NCI-H226 (cell line): ENCODE measurements around the gene AGK.
"Not testable (repeated sequence)": the region's sequence is repeated elsewhere in the genome, so short reads cannot be mapped to it uniquely, and the experiment has no call there.

Experiments used
- DNase-seq: peaks from one replicate; pipeline ENCODE4 v3.0.0-alpha.2; 2015

Gene AGK

GRCh38 chr7:141686074-141686473, 134.9 kb downstream of the AGK start:
- DNase-seq, result no peak

- no peak for DNase-seq
These were observed 135.5 kb downstream of the AGK start for GRCh38 chr7:141686670-141687069.

- DNase-seq, result no peak
These were observed 136.8 kb downstream of the AGK start for GRCh38 chr7:141688043-141688442.

GRCh38 chr7:141689072-141689825, 138.0 kb downstream of the AGK start:
- not testable (repeated sequence) for DNase-seq

GRCh38 chr7:141691540-141691939, 140.3 kb downstream of the AGK start:
- DNase-seq, result no peak

GRCh38 chr7:141691961-141692360, 140.8 kb downstream of the AGK start:
- DNase-seq, result no peak

- no peak for DNase-seq
These were observed 141.9 kb downstream of the AGK start for GRCh38 chr7:141693082-141693481.

GRCh38 chr7:141695803-141696289, 144.6 kb downstream of the AGK start:
- no peak for DNase-seq

GRCh38 chr7:141696348-141696747, 145.1 kb downstream of the AGK start:
- no peak for DNase-seq

GRCh38 chr7:141697211-141697871, 146.1 kb downstream of the AGK start:
- DNase-seq, result peak; percentile 68

- DNase-seq, result no peak
These were observed 147.2 kb downstream of the AGK start for GRCh38 chr7:141698247-141699015.

- no peak for DNase-seq
These were observed 148.7 kb downstream of the AGK start for GRCh38 chr7:141699860-141700259.

- DNase-seq, result no peak
These were observed 149.2 kb downstream of the AGK start for GRCh38 chr7:141700296-141700847.

GRCh38 chr7:141700848-141701371, 149.7 kb downstream of the AGK start:
- DNase-seq, result no peak

- DNase-seq, result no peak
These were observed 150.4 kb downstream of the AGK start for GRCh38 chr7:141701489-141702046.

GRCh38 chr7:141702047-141702567, 150.9 kb downstream of the AGK start, which contains the start of gene DENND11:
DENND11 (minus strand) TSS chr7:141702166; CDS start chr7:141702153, 13 bp downstream.
- DNase-seq, result no peak

GRCh38 chr7:141702892-141703291, 151.7 kb downstream of the AGK start:
- DNase-seq, result no peak

GRCh38 chr7:141704112-141704511, 152.9 kb downstream of the AGK start:
- DNase-seq, result no peak

GRCh38 chr7:141704741-141705140, 153.5 kb downstream of the AGK start:
- DNase-seq, result no peak
